ENCODE data around the gene RPS19.

The RPS19 gene

DNA sequence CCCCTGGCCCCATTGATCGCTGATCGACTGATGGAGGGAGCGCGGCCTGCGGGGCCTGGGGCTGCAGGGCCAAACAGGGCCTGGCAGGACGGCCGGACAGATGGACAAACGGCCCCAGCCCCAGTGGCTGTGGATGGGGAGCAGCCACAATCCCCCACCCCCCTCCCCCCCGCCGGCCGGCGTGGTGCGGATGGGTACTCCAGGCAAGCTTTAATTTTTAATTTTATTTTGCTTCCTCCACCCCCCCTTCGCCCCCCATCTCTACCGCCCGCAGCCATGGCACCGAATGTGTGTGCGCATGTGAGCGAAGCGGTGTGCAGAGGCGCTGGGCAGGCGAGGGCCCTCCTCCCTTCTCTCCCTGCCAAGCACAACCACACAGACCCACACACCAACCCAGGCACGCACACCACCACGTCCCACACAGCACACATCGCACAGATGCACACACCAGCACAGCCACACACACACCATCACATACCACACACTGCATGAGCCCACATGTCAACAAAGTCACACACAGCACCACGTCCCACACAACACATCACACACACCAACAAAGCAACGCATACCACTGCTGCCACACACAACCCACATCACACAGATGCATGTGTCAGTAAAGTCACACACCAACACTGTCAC is 55.8 kb downstream of the RPS19 start:
- no peak for DNase-seq

DNA sequence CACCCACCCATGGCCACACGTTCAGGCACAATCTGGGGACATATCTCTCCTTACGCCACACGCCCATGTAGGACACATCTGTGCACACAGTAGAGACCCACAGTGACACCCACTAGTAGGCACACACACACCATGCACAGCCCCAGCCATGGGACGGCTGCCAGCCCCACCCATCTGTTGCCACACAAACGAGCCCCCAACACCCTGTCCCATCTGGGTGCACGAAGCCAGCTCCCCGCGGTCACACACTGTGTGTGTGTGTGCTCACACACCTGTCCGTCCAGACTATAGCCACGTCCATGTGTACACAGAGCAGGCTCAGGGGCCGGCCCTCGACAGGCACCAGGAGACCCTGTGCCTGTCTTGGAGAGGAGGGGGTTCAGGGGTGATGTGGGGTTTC is 57.6 kb downstream of the RPS19 start:
- DNase-seq = no peak

- DNase-seq = no peak
Observed at GRCh38 chr19:41918095-41918494, 58.0 kb downstream of the RPS19 start.

DNA sequence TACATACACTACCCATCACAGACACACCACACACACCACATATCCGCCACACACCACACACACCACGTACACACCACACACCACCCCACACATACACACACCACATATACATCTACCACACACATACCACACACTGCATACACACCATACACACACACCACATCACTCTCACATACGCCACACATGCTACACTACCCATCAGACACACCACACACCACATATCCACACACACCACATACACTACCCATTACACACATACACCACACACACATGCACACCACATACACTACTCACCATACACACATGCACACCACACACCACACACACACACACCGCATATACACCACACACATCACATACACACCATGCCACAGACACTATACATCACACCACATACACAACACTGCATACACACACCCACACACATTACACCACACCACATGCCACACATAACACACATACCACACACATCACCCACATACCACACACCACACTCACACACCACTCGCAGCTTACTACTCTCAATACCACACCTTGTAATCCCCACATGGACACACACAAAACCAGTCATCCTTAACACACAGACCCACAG is 58.7 kb downstream of the RPS19 start:
- DNase-seq = no peak

DNA sequence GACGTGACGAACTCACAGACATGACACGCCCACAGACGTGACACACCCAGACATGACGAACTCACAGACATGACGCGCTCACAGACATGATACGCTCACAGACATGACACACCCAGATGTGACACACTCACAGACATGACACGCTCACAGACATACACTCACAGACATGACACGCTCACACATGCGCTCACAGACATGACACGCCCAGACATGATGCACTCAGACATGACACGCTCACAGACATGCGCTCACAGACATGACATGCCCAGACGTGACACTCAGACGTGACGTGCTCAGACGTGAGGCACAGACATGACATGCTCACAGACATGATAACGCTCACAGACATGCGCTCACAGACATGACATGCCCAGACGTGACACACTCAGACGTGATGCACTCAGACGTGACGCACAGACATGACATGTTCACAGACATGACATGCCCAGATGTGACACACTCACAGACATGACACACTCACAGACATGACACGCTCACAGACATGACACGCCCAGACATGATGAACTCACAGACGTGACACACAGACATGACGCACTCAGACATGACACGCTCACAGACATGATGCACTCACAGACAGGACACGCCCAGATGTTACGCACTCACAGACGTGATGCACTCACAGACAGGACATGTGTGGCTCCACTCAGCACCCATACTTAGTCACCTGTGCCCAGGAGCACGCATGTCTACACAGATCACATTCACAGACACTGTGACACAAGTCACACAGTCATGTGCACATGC is 60.1 kb downstream of the RPS19 start:
- DNase-seq = no peak

DNA sequence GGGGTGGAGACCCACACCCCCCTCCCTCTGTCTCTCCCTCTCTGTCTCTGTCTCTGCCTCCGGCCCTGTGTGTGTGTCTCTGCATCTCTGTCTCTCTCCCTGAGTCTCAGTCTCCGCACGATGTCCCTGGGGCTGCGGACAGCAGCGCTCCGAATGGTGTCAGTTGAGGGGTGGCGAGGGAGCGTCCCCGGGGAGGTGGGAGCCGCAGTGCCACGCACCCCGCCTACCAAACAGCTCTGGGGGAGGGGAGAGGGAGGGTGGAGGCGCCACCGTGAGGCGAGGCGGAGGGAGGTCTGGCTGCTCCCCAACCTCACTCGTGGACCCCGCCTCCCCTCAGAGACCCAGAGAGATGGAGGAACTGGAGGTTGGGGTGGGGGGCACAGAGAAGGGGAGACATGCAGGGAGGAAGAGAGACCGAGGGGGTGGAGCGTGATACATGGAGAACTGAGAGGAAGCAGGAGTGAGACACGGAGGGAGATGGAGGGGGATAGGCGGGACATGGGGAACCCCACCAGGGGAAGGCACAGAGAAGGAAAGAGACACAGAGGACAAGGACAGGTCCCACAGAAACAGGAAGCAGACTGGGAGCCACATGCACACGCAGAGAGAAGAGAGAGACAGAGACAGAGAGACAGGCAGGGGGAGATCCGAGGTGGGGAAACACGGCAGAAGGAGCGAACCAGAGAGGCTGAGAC is 61.0 kb downstream of the RPS19 start:
- no peak for DNase-seq

DNA sequence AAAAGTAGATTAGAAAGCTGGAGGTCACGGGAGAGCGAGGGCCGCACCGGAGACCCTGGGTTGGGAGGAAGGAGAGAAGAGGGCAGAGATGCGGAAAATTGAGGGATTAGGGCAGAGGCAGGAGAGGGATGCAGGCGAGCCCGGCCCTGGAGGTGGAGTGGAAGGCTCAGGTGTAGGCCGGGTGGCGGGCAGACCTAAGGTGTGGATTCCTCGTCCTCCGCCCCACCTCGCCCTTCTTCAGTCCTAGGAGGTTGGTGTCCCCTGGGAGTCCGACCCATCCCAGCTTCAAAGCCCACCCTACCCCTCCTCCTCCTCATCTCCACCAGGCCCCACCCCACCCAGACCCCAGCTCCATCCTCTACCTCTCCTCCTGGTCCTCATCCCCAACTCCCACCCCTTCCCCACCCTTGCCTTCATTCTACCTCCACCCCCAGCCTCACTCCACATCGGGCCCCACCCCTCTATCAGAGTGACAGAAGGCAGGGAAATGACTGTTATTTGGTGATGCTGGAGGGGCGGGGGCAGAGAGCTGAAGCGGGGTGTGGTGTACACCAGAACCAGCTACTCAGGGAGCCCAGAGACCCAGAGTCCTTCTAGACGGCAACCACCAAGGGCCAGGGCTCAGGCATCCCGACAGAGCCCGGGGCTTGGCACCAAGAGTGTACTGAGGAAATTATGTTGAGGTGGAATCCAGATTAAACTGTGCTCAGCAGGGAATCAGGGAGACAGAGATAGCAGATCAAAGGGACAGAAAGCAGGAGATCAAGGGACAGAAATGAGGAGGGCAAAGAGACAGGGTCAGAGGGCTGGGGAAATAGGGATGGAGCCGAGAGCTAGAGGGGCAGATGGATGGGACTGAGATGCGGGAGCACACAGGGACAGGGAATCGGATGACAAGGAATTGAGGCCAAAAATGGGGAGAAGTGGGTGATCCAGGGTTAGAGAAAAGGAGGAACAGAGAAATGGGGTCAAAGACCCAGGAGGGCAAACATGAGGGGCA is 61.8 kb downstream of the RPS19 start:
- no peak for DNase-seq
